A673 (cell line): ENCODE measurements around the gene FDXR.

Experiments used
- CTCF ChIP-seq: fragments of 300-800, 200-600 bp; sonication (generic); conservative IDR thresholded peaks from 2 replicates; pipeline ENCODE4 v1.5.1; 2017; ENCODE audit warnings: low read depth, mild to moderate bottlenecking, antibody characterized with exemption, low read length, moderate library complexity, mixed read lengths
- EZH2 ChIP-seq: fragments of 200-600 bp; sonication (generic); IDR thresholded peaks from 2 replicates; pipeline ENCODE4 v1.6.1; 2017; ENCODE audit warnings: borderline replicate concordance, low read depth, mild to moderate bottlenecking, mixed read lengths, antibody characterized with exemption, low read length; ENCODE audit not compliant: poor library complexity, severe bottlenecking

GRCh38 chr17:74882517-74883240, 9.9 kb upstream of the FDXR start:
- TF ChIP-seq CTCF: no peak
- TF ChIP-seq EZH2: no peak
